Keratinocyte (primary cell): Measurements from ENCODE around the gene SHANK1.

Source experiments
- EZH2 ChIP-seq: IDR thresholded peaks from one replicate; pipeline ENCODE4 v1.6.1; 2012; ENCODE audit warnings: inconsistent platforms, mild to moderate bottlenecking, low read length, moderate library complexity
- TF ChIP-seq, protein P1 (sequence below), 3 experiments: IDR thresholded peaks in 1 of 3; conservative IDR thresholded peaks in 1 of 3; optimal IDR thresholded peaks in 1 of 3; 2 replicates in 2 of 3; 3 replicates in 1 of 3; pipeline versions ENCODE3 to v1.5.1; 2011; ENCODE audit warnings: low read length in 3 of 3, mild to moderate bottlenecking in 3 of 3, moderate library complexity in 2 of 3, control low read depth in 1 of 3, inconsistent platforms in 1 of 3; ENCODE audit not compliant: insufficient read depth in 2 of 3; ENCODE audit errors: extremely low read depth in 1 of 3

DNA sequence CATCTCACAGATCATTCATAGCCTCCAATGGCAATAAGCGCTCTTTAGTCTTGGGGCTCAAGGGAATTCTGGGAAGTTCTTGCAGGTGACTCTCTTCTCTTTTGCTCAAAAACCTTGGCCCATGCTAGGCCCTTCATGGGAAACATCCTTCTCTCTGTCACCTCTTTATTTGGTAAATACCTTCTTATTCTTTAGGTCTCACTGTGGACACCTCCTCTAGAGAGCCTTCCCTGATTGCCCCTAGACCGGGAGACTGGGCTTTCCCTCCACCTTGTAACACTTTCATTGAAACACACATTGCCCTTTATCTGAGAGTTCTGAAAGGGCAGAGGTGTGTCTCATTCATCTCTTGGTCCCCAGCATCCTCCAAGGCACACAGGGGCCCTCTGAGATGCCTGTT is 68.4 kb downstream of the SHANK1 start:
- TF ChIP-seq, protein P1, sequence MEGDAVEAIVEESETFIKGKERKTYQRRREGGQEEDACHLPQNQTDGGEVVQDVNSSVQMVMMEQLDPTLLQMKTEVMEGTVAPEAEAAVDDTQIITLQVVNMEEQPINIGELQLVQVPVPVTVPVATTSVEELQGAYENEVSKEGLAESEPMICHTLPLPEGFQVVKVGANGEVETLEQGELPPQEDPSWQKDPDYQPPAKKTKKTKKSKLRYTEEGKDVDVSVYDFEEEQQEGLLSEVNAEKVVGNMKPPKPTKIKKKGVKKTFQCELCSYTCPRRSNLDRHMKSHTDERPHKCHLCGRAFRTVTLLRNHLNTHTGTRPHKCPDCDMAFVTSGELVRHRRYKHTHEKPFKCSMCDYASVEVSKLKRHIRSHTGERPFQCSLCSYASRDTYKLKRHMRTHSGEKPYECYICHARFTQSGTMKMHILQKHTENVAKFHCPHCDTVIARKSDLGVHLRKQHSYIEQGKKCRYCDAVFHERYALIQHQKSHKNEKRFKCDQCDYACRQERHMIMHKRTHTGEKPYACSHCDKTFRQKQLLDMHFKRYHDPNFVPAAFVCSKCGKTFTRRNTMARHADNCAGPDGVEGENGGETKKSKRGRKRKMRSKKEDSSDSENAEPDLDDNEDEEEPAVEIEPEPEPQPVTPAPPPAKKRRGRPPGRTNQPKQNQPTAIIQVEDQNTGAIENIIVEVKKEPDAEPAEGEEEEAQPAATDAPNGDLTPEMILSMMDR (optimal IDR thresholded peaks at IDR 0.05 in 1 of 3, IDR thresholded peaks at IDR 0.05 in 1 of 3, conservative IDR thresholded peaks at IDR 0.05 in 1 of 3; ENCODE audit: extremely low read depth in 1 of 3, insufficient read depth in 2 of 3, low read length in 3 of 3), result no peak
- no peak for TF ChIP-seq EZH2
